Neutrophil (primary cell): ENCODE data around the gene TGFBR3L.

ENCODE experiments used
- H3K27ac ChIP-seq: fragments of 200-600 bp; sonication (generic); 2 replicates; pipeline ENCODE4 v1.5.1; 2016; ENCODE audit warnings: mild to moderate bottlenecking, moderate library complexity
- H3K27me3 ChIP-seq: fragments of 200-600 bp; sonication (generic); 2 replicates; pipeline ENCODE4 v1.6.0; 2016; ENCODE audit warnings: mild to moderate bottlenecking
- H3K36me3 ChIP-seq: fragments of 200-600 bp; sonication (generic); 2 replicates; pipeline ENCODE4 v1.5.1; 2017
- H3K4me1 ChIP-seq, 2 experiments: fragments of 200-600 bp in 1 of 2; sonication (generic) in 1 of 2; 1 replicate in 1 of 2; 2 replicates in 1 of 2; pipeline versions ENCODE4 v1.5.1 to v1.6.1; 2013 to 2016; ENCODE audit warnings: low read depth in 1 of 2, low read length in 1 of 2, mild to moderate bottlenecking in 1 of 2, moderate library complexity in 1 of 2; ENCODE audit not compliant: control insufficient read depth in 1 of 2, insufficient read depth in 1 of 2
- H3K4me3 ChIP-seq, 2 experiments: fragments of 200-600 bp in 1 of 2; sonication (generic) in 1 of 2; 1 replicate in 1 of 2; 2 replicates in 1 of 2; pipeline ENCODE4 v1.5.1; 2013 to 2016; ENCODE audit warnings: low read depth in 1 of 2, low read length in 1 of 2, mild to moderate bottlenecking in 1 of 2, moderate library complexity in 1 of 2
- H3K9me3 ChIP-seq: fragments of 200-600 bp; sonication (generic); 2 replicates; pipeline ENCODE4 v1.5.1; 2016
- CTCF ChIP-seq: fragments of 200-600 bp; sonication (generic); IDR thresholded peaks from 2 replicates; pipeline ENCODE4 v1.5.1; 2016; ENCODE audit warnings: antibody characterized with exemption

Gene TGFBR3L

DNA sequence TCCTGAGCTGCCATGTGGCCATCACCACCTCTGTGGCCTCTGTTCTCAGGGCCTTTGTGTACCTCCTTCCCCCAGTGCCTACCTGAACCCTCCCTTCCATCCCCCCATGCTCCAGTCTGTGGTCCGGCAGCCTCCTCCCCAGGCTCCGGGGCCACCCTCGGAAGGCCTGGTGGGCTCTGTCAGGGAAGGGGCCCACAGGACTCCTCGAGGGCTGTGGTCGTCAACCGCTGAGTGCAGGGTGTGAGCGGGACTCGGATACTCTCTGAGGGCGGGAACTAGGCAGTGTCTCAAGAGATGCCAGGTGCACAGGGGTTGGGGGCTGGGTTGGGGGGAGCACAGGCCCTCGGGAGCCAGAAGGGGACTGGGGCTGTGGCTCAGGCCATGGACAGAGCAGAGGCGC is 7.1 kb upstream of the TGFBR3L start:
- no peak for TF ChIP-seq CTCF
- H3K4me1 ChIP-seq: peaks cover 21 to 23% of the 10 kb centered on the region in 2 experiments
- peaks cover 50% of the 10 kb centered on the region for H3K36me3 ChIP-seq
- H3K9me3 ChIP-seq: no peaks in the 10 kb centered on the region
- H3K27me3 ChIP-seq: peaks cover 5% of the 10 kb centered on the region
- no peak overlapping the region for H3K27ac ChIP-seq
- no peak overlapping the region for H3K4me3 ChIP-seq

GRCh38 chr19:7908078-7908699 is 6.4 kb upstream of the TGFBR3L start:
- no peaks in the 10 kb centered on the region for H3K9me3 ChIP-seq
- no peak for TF ChIP-seq CTCF
- H3K27ac ChIP-seq: no peak overlapping the region
- no peaks in the 10 kb centered on the region for H3K27me3 ChIP-seq
- peaks cover 57% of the 10 kb centered on the region for H3K36me3 ChIP-seq
- no peak overlapping the region for H3K4me3 ChIP-seq
- peaks cover 15 to 17% of the 10 kb centered on the region in 2 experiments for H3K4me1 ChIP-seq

- H3K36me3 ChIP-seq: peaks cover 60% of the 10 kb centered on the region
Observed at GRCh38 chr19:7908742-7909461, 5.7 kb upstream of the TGFBR3L start.

DNA sequence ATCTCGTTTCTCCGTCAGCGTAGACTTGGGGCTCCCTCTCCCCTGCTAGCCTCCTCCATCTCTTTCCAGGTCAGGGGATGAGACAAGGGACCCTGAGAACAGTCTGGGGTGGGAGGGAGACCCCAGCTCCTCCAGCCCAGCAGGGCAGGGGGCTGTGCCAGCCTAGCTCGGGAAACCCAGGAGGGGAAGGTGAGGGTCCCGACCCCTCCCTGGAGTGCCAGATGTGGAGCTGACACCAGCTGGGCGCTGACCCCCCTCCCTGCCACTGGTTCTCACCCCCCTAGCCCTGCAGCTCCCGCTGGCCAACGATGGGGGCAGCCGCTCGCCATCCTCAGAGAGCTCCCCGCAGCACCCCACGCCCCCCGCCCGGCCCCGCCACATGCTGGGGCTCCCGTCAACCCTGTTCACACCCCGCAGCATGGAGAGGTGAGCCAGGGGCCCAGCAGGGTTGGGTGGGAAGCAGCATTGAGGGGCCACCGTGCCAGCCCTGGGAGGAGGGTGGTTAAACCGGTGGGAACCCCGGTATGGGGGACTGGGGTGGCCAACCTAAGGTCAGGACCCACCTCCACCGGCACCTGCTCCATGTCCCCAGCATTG is 5.1 kb upstream of the TGFBR3L start:
- peaks cover 10% of the 10 kb centered on the region for H3K27me3 ChIP-seq
- H3K36me3 ChIP-seq: peaks cover 60% of the 10 kb centered on the region
- no peak overlapping the region for H3K27ac ChIP-seq
- no peaks in the 10 kb centered on the region for H3K9me3 ChIP-seq
- H3K4me1 ChIP-seq: peaks cover 8 to 9% of the 10 kb centered on the region in 2 experiments
- no peak for TF ChIP-seq CTCF
- no peak overlapping the region for H3K4me3 ChIP-seq

More at GRCh38 chr19:7908742-7909461, 5.7 kb upstream of the TGFBR3L start:
- no peak for TF ChIP-seq CTCF
- Histone ChIP-seq H3K27me3 (peaks cover 3% of the 10 kb centered on the region), H3K4me3 (no peak overlapping the region), H3K4me1 (peaks cover 12 to 14% of the 10 kb centered on the region in 2 experiments), H3K9me3 (no peaks in the 10 kb centered on the region), H3K27ac (no peak overlapping the region)

DNA sequence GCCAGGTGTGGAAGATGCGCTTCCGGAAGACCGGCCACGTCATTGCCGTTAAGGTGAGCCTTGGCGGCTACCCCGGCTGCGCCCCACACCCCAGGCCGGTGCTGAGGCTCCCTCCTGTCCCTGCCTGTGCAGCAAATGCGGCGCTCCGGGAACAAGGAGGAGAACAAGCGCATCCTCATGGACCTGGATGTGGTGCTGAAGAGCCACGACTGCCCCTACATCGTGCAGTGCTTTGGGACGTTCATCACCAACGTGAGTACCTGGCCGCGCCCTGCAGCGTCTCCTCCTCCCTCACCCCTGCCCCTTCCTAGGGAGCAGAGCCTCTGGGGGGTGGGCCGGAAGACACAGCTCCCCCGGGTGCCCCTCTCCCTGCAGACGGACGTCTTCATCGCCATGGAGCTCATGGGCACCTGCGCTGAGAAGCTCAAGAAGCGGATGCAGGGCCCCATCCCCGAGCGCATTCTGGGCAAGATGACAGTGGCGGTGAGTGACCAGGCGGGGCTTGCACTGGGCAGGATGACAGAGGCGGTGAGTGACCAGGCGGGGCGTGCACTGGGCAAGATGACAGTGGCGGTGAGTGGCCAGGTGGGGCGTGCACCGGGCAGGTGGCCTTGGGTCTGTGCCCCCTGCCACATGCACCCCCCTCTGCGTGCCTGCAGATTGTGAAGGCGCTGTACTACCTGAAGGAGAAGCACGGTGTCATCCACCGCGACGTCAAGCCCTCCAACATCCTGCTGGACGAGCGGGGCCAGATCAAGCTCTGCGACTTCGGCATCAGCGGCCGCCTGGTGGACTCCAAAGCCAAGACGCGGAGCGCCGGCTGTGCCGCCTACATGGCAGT is 4.1 kb upstream of the TGFBR3L start:
- Histone ChIP-seq H3K4me3 (no peak overlapping the region), H3K36me3 (peaks cover 60% of the 10 kb centered on the region), H3K27me3 (peaks cover 19% of the 10 kb centered on the region), H3K4me1 (peaks cover 0 to under 1% of the 10 kb centered on the region in 2 experiments), H3K27ac (no peak overlapping the region), H3K9me3 (no peaks in the 10 kb centered on the region)
- no peak for TF ChIP-seq CTCF
